Measurements from ENCODE around the gene ECHDC1.

DNA sequence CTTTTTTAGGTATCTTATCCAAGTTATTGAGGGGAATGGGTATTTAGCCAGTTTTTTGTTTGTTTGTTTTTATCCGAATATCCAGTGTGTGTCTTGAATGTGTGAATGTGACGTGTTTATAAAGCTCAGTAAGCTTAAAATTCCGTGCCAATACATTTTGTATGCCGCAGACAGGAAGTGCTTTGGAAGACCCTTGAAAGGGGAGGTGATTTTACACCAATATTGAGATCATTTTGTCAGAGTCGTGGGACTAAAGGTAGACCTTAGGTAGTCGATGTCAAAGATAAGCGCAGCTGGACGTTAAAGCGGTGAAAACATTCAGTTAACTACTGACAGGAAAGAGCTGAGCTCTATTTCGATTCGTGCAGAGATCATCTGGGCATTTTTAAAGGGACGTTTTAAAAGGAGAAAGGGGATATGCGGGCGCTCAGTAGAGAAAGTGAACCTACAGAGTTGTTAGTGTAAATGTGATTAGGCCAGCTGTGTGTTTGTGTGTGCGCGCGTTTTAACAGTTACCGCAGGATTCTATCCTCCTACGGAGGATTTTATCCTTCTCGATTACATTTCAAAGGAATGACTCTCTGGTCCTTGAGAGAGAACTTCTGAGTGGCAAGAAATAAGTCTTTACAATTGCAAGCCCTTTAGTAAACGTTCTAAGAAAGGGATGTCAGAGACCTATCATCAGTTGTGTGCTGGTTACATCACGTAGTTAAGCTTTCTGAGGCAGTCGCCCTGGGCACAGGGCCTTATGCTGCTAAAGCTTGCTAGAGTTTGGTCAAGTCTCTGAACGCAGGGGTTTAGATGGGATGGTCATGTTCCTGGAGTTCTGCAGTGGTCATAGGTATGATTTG is 625 bp upstream of the ECHDC1 start:
- TF ChIP-seq POLR2A (IDR thresholded peaks at IDR 0.05; ENCODE audit: low read depth, low read length) (no peak), POLR2AphosphoS5 (IDR thresholded peaks at IDR 0.05; ENCODE audit: low read depth, low read length) (no peak), TAF1 (IDR thresholded peaks at IDR 0.05; ENCODE audit: low read depth, low read length) (no peak), SPI1 (IDR thresholded peaks at IDR 0.05; ENCODE audit: low read depth, low read length) (peak; percentile 35; the same call in 1 of the 2 replicates)

All from GM12891 (cell line).